NCI-H526 treated with DMSO at 0.1 percent for 48 hours (cell line): ENCODE results near the gene PKMYT1.

ENCODE experiments used
- DNase-seq: peaks from one replicate; lab custom pipeline; 2025; lab: John Stamatoyannopoulos, UW

PKMYT1 gene

GRCh38 chr16:3017794-3018506 is 37.7 kb upstream of the PKMYT1 start, which contains the start of gene CLDN6:
Gene CLDN6 (minus strand): TSS chr16:3018183. CDS start chr16:3016021, 2,162 bp downstream.
- no peak for DNase-seq

- DNase-seq: no peak
Observed at GRCh38 chr16:3017344-3017743, 37.1 kb upstream of the PKMYT1 start.

GRCh38 chr16:3015865-3016521 is 35.7 kb upstream of the PKMYT1 start:
- DNase-seq: no peak

DNA sequence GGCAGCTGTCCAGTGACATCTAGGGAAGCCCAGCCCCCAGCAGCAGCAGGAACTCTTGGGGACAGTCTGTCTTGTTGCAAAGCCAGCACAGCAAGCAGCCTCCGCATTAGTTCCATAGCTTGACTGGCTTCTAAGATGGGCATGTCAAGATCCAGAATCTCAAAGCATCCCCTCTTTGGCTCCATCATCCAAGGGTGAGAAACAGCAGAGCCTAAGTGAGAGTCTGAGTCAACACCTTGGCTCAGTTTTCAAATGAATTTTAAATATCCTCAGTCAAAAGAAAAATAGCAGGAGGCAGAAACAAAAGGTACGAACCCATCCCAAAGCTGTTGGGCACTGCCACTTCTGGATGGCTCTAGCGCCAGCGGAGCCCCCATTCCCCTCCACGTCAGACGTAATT is 34.7 kb upstream of the PKMYT1 start:
- DNase-seq: no peak

DNA sequence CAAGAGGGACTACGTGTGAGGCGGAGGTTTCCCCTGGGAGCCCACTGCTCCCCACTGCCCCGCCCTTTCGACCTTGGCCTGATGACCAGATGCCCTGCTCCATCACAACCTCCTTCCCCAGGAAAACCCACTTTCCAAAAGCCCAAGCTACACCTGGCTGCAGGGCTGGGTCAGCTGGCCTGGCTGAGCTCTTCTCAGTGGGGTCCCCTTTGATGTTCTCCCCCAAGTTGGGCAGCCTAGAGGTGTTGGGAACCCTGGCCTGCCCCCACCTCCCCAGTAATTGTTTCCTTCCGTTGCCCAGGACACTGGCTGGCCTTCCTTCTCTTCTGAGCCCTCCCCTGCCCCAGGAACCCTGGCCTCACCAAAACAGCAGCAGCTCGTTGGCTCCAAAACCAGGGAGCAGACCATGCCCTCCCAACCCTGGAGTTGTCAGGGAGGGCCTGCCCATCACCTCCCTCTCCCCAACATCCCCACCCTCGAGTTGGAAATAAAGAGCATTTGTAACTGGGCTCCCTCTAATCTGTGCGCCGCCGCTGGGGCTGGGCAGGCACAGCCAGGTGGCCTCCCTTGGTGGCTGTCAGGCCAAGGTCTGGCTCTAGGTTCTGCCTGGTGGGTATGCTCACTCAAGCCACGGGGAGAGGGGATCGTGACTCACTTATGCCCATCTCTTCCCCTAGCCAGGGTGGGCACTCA is 33.9 kb upstream of the PKMYT1 start:
- no peak for DNase-seq

DNA sequence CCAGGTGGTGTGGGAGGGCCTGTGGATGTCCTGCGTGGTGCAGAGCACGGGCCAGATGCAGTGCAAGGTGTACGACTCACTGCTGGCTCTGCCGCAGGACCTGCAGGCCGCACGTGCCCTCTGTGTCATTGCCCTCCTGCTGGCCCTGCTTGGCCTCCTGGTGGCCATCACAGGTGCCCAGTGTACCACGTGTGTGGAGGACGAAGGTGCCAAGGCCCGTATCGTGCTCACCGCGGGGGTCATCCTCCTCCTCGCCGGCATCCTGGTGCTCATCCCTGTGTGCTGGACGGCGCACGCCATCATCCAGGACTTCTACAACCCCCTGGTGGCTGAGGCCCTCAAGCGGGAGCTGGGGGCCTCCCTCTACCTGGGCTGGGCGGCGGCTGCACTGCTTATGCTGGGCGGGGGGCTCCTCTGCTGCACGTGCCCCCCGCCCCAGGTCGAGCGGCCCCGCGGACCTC is 33.3 kb upstream of the PKMYT1 start:
- no peak for DNase-seq

- no peak for DNase-seq
Observed at GRCh38 chr16:3012828-3013420, 32.7 kb upstream of the PKMYT1 start, which contains the start of gene CLDN9. Gene CLDN9 (plus strand): TSS chr16:3012923. CDS start chr16:3013363, 440 bp downstream.

DNA sequence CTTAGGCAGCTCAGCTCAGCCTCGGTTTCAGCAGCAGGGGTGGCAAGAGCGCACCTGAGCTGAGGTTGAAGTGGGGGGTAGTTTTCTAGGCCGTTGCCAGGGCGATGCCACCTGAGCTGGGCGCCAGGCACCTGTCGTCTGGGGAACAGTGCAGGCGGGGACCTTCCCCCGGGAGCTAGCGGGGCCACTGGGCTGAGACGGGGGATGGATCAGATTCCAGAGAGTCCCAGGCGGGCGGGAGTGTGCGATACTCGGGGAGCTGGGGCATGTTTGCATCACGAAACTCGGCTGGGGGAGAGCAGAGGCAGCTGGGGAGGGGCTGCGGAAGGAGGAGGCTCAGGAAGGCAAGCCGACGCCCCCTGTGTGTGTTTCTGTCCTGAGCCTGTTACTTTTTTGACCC is 32.0 kb upstream of the PKMYT1 start:
- DNase-seq: peak; percentile 31

GRCh38 chr16:3010510-3010909 is 30.3 kb upstream of the PKMYT1 start:
- no peak for DNase-seq

- DNase-seq: no peak
Observed at GRCh38 chr16:3009568-3010390, 29.5 kb upstream of the PKMYT1 start.

DNA sequence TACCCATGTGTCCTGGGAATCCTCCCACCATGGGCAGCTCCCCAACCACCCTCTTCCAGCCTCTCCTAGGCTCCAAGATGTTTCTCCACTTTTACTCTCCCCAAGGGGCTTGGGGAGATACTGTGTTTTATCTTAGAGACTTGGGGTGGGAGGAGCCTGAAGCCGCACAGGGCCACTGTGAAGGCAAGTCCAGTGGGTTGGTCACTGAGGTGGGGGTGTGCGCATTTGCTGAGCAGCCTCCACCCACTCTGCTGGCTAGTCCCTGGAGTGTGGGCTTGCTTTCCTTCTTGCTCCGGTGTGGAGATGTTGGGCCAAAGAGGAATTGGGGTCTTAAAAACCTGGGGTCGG is 28.4 kb upstream of the PKMYT1 start:
- DNase-seq: no peak

GRCh38 chr16:3007957-3008689 is 27.9 kb upstream of the PKMYT1 start:
- DNase-seq: no peak

GRCh38 chr16:3007059-3007956 is 27.1 kb upstream of the PKMYT1 start:
- no peak for DNase-seq

GRCh38 chr16:3004781-3005284 is 24.6 kb upstream of the PKMYT1 start:
- DNase-seq: no peak

DNA sequence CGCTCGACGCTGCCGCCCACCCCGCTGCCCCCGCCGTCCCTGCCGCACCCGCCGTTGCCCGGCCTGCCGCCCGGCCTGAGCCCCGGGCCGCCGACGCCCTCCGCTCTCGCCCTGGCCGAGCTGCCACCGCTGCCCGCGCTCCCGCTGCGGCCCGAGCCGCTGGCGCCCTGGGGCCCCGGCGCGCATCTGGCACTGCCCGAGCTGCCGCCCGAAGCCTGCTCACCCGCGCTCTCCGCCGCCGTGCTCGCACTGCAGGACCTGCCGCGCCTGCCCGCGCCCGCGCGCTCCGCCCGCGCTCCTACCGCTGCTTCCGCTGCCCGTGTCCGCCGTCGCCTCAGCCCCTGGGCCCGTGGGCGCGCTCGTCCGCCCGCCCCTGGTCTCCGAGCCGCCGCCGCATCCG is 24.1 kb upstream of the PKMYT1 start:
- no peak for DNase-seq

DNA sequence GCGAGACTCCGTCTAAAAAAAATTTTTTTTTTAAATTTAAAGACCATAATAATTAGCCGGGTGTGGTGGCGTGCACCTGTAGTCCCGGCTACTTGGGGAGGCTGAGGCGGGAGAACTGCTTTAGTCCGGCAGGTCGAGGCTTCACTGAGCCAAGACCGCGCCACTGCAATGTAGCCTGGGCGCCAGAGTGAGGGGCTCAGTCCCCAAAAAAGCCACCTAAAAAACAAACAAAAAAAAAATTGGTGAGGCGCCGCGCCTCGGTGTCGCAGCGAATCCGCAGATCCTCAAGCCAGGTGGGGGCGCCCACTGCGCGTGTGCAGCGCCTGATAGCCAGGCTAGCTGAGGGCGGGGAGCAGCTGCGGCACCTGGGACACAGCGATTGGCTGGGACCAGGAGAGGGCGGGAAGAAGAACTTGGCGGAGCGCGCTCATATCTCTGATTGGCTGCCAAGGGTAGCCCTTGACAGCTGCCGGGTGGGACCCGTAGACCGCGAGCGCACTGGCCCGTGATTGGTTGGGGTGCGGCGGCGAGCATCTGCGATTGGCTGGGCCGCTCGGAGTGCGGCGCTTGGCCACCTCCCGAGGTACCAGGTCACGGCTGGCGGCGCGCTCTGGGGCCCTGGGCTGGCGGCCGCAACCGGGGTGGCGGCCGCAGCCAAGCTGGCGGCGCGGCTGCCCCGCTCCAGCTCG is 23.5 kb upstream of the PKMYT1 start:
- DNase-seq: peak; percentile 93

GRCh38 chr16:3001316-3001715 is 21.1 kb upstream of the PKMYT1 start:
- no peak for DNase-seq

- DNase-seq: no peak
Observed at GRCh38 chr16:3000540-3000939, 20.3 kb upstream of the PKMYT1 start.

GRCh38 chr16:2999929-3000328 is 19.7 kb upstream of the PKMYT1 start:
- DNase-seq: no peak
